ENCODE measurements around the gene FDXR. TPM values are rescaled to one million over a fixed set of nuclear protein-coding genes. Genes with fewer than 3 reads are reported as not detected.

FDXR gene
- total RNA-seq, 1 donor = 20.7 TPM

DNA sequence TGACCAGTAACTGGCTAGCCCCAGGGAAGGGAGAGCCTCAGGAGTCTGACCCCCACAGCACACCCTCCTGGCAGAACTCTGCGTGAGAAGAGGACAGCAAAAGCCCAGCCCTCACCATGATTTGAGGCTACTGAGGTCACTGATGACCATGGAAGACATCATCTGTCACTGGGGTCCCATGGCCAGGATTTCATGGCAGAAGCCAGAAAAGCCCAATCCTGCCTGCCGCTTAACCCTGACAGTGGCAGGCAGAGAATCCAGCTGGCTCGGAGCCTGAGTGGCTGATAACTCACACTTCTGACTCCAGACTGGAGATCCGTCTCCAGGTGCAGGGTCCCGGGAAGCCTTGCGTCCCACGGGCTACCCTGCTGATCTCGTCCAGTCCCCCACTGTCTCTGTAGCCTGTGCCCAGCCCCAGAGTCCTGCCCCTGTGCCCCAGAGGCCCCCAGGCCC, 30.6 kb downstream of the FDXR start:
- H3K4me3 ChIP-seq (ENCODE audit: low read depth, low read length) = peak overlapping the region; percentile 39
- no peak for DNase-seq (ENCODE audit: low read depth)
- TF ChIP-seq, protein P1, sequence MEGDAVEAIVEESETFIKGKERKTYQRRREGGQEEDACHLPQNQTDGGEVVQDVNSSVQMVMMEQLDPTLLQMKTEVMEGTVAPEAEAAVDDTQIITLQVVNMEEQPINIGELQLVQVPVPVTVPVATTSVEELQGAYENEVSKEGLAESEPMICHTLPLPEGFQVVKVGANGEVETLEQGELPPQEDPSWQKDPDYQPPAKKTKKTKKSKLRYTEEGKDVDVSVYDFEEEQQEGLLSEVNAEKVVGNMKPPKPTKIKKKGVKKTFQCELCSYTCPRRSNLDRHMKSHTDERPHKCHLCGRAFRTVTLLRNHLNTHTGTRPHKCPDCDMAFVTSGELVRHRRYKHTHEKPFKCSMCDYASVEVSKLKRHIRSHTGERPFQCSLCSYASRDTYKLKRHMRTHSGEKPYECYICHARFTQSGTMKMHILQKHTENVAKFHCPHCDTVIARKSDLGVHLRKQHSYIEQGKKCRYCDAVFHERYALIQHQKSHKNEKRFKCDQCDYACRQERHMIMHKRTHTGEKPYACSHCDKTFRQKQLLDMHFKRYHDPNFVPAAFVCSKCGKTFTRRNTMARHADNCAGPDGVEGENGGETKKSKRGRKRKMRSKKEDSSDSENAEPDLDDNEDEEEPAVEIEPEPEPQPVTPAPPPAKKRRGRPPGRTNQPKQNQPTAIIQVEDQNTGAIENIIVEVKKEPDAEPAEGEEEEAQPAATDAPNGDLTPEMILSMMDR (IDR thresholded peaks at IDR 0.05; ENCODE audit: insufficient read depth, low read depth, low read length) = no peak

DNA sequence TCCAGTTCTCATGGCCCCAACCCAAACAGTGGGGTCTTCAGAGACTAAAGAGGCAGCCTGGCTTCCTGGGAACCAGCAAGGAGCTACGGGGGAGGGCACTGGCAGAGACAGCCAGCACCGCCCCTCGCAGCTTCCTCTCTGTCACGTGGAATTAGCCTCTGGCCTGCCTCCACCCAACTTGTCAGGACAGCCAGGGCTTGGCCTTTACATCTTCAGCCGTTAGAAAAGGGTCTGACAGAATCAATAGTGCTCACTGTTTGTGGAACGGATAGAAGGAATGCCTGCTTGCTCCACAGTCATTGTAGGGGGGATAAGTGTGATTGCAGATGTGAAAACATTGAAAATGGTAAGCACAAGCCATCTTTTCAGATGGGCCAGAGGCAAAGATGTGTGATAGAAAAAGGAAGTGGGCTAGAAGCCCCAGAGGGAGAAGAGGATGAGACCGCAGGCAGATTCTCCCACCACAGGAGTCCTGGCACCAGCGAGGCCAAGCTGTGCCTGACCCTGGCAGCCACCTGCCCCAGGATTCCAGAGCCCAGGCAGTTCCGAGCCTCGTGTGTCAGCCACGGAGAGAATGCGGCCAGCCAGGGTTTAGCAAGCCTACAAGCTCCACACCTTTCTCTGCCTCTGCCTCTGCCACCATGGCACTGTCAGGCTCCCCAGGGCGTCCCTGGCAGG, 31.7 kb downstream of the FDXR start:
- peak; percentile 43 for DNase-seq (ENCODE audit: low read depth)
- TF ChIP-seq, protein P1 (IDR thresholded peaks at IDR 0.05; ENCODE audit: insufficient read depth, low read depth, low read length) = no peak
- no peak overlapping the region for H3K4me3 ChIP-seq (ENCODE audit: low read depth, low read length)

DNA sequence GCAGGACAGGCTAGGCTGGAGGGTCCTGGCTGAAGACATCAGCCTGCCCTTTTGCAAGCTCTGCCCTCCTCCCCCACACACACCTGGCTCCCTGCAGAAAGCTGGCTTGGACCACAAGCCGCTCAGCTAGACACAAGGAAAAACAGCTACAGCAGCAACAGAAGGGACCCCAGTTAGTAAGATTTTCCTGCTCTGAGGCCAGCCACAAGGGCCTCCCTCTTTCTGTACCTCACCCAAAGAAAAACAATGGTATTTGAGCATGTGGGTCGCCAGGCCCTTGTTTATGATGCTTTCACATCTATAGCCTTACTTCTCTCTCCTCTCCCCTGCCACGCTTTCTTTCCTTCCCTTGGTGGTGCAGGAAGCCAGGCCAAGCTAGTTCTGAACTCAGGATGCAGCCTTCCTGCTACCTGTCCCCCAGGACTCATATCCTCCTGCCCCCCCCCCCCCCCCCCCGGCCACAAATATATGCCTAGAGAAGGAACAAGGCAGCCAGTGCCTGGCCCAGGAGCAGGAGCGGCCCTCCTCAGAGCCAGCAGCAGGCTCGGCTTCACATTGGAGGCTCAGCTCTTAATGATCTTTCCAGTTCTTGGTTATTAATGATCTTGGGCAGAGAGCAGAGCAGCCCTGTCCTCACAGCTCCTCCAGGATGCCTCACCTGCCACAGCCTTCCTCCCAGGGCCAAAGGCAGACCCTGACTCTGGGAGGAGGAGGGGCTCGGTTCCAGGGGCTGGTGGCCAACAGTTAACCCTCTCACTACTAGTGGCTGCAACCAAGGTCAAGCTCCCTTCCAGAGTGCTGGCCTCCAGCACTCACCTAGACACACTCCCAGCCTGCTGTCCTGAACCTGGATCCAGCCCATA, 32.6 kb downstream of the FDXR start:
- no peak overlapping the region for H3K4me3 ChIP-seq (ENCODE audit: low read depth, low read length)
- TF ChIP-seq, protein P1 (IDR thresholded peaks at IDR 0.05; ENCODE audit: insufficient read depth, low read depth, low read length) = no peak
- DNase-seq (ENCODE audit: low read depth) = no peak

DNA sequence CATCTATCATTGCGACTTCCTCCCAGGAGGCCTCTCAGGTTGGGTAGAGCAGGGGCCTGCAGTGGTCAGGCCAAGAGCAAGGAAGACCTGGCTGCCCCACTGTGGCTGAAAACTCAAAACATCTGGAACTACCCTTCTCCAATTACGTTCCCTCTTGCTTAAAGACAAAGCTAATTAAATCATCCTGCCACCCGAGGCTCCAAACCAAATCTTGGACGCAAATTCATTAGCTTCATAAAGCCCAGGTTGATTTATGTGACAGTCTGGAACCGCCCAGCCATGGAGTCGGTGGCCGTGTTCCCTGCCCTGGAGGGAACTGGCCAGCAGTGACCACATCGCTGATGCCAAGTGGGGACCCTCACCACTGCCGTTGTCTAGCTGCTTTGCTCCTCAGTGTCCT, 34.5 kb downstream of the FDXR start:
- no peak for DNase-seq (ENCODE audit: low read depth)
- TF ChIP-seq, protein P1 (IDR thresholded peaks at IDR 0.05; ENCODE audit: insufficient read depth, low read depth, low read length) = no peak
- no peak overlapping the region for H3K4me3 ChIP-seq (ENCODE audit: low read depth, low read length)

DNA sequence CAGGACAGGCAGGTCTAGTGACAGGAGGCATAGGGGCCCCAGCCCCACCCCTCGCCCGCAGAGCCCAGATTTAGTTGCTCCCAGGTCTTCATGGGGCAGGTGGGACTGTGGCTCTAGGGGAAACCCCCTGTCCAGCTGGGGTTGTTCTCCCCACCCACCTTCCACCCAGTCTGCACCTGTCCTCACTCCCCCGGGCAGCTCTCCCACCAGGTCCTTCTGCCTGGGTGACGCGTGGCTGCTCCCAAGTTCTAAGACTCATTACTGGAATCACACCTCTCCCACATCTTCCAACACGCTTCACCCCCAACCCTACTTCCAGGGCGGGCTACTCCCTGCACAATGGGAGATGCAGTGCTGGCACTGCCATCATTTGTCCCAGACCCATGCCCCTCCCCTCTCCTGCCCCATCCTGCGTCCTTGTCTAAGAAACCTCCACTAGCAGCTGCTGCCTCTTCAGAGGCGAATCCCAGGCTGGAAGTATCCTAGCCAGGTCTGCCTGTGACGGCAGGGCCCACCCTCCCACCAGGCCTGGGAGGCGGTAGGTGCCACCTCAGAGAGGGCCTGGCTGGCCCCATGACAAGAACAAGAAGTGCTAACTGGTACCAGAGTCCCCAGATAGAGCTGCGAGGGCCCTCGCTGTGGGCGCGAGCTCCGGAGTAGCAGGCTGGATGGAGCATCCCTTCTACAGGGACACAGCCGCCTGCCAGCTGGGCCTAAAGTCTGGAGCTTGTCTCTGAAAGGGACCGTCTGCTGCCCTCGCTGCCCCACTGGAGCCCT, 35.9 kb downstream of the FDXR start:
- TF ChIP-seq, protein P1 (IDR thresholded peaks at IDR 0.05; ENCODE audit: insufficient read depth, low read depth, low read length) = no peak
- no peak overlapping the region for H3K4me3 ChIP-seq (ENCODE audit: low read depth, low read length)

DNA sequence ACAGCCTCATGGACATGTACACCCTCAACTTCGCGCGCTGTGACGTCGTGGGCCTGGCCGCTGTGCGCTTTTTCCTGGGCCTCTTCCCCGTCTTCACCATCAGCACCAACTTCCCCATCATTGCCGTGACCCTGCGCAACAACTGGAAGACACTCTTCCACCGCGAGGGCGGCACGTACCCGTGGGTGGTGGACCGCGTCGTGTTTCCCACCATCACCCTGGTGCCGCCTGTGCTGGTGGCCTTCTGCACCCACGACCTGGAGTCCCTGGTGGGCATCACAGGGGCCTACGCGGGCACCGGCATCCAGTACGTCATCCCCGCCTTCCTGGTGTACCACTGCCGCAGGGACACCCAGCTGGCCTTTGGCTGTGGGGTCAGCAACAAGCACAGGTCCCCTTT, 36.6 kb downstream of the FDXR start:
- no peak for DNase-seq (ENCODE audit: low read depth)
- no peak overlapping the region for H3K4me3 ChIP-seq (ENCODE audit: low read depth, low read length)
- TF ChIP-seq, protein P1 (IDR thresholded peaks at IDR 0.05; ENCODE audit: insufficient read depth, low read depth, low read length) = no peak

More for the DNA sequence above, 35.9 kb downstream of the FDXR start:
- no peak for DNase-seq (ENCODE audit: low read depth)
